Subcutaneous abdominal adipose tissue (tissue), 5 donors: ENCODE results near the gene MAP3K5.

Source experiments
- H3K27ac ChIP-seq: one replicate; pipeline ENCODE4 v1.7.0; 2013; ENCODE audit warnings: low read depth, mild to moderate bottlenecking, inconsistent platforms, low read length, moderate library complexity
- H3K27me3 ChIP-seq, 5 donors: one replicate each; pipeline ENCODE4 v1.7.0; 2013; ENCODE audit warnings: low read length in 5 of 5, inconsistent platforms in 1 of 5; ENCODE audit not compliant: control insufficient read depth in 5 of 5, insufficient read depth in 4 of 5
- H3K36me3 ChIP-seq, 5 donors: one replicate each; pipeline ENCODE4 v1.7.0; 2013; ENCODE audit warnings: low read length in 5 of 5; ENCODE audit not compliant: control insufficient read depth in 5 of 5, insufficient read depth in 5 of 5
- H3K4me1 ChIP-seq, 5 donors: one replicate each; pipeline ENCODE4 v1.7.0; 2013; ENCODE audit warnings: low read length in 5 of 5, mild to moderate bottlenecking in 3 of 5, moderate library complexity in 1 of 5; ENCODE audit not compliant: control insufficient read depth in 5 of 5, insufficient read depth in 5 of 5
- H3K4me3 ChIP-seq, 5 donors: one replicate each; pipeline ENCODE4 v1.7.0; 2013; ENCODE audit warnings: low read length in 5 of 5, low read depth in 1 of 5
- H3K9ac ChIP-seq, 5 donors: one replicate each; pipeline ENCODE4 v1.7.0; 2013; ENCODE audit warnings: low read length in 5 of 5, mild to moderate bottlenecking in 4 of 5, moderate library complexity in 3 of 5
- H3K9me3 ChIP-seq, 5 donors: one replicate each; pipeline ENCODE4 v1.7.0; 2013; ENCODE audit warnings: low read length in 5 of 5; ENCODE audit not compliant: control insufficient read depth in 5 of 5
- donor health status: healthy.
- donor health status: healthy.
- donor health status: healthy.
- donor health status: healthy.
- donor health status: healthy.

MAP3K5 gene

DNA sequence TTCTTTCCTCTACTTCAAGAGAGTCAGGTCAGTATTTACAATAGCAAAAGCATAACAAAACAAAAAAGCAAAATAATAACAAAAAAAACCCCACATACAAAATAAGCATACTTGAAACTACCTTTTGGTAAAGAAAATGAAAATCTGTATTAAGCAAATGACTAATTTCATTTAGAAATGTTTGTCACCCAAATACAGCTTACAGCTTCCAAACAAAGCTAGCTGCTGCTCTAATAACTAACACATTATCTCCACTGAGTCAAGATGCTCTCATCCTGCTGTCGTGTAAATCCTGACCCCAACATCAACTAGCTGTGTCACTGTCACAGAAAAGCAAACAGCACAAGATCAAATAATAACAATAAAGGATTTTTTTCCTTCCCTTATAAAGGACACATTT lies 263.8 kb downstream of the MAP3K5 start:
- Histone ChIP-seq H3K4me1 (peaks cover 0 to 20% (median 16%) of the 10 kb centered on the region in 5 donors), H3K9me3 (no peaks in the 10 kb centered on the region), H3K9ac (no peak overlapping the region), H3K4me3 (no peak overlapping the region), H3K27ac (no peak overlapping the region), H3K27me3 (no peaks in the 10 kb centered on the region), H3K36me3 (no peaks in the 10 kb centered on the region)

DNA sequence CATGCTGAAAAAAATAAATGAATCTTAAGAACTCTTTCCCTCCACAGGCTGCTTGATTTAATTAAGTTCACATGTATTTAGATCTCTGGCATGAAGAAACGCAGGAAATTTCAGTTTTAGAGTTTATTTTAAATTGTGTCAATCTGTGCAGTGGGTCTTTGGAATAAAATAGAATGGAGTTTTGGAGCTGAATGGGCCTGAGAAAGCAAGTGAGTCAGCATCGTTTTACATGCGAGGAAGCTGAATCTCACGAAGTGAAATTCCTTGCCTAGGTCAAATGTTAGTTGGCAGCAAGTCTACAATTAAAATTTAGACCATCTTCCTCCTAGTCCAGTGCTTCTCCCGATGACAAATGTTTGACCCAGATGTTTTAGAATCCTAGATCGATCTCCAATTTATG lies 264.4 kb downstream of the MAP3K5 start:
- no peak overlapping the region for H3K9ac ChIP-seq
- no peaks in the 10 kb centered on the region for H3K9me3 ChIP-seq
- no peak overlapping the region for H3K27ac ChIP-seq
- no peaks in the 10 kb centered on the region for H3K27me3 ChIP-seq
- H3K4me1 ChIP-seq, result peaks cover 0 to 20% (median 16%) of the 10 kb centered on the region in 5 donors
- H3K36me3 ChIP-seq, result no peaks in the 10 kb centered on the region
- no peak overlapping the region for H3K4me3 ChIP-seq

GRCh38 chr6:136526937-136527336 lies 265.3 kb downstream of the MAP3K5 start:
- peaks cover 0 to 20% (median 16%) of the 10 kb centered on the region in 5 donors for H3K4me1 ChIP-seq
- H3K9me3 ChIP-seq, result no peaks in the 10 kb centered on the region
- no peak overlapping the region for H3K4me3 ChIP-seq
- no peak overlapping the region for H3K9ac ChIP-seq
- H3K36me3 ChIP-seq, result no peaks in the 10 kb centered on the region
- H3K27ac ChIP-seq, result no peak overlapping the region
- no peaks in the 10 kb centered on the region for H3K27me3 ChIP-seq

DNA sequence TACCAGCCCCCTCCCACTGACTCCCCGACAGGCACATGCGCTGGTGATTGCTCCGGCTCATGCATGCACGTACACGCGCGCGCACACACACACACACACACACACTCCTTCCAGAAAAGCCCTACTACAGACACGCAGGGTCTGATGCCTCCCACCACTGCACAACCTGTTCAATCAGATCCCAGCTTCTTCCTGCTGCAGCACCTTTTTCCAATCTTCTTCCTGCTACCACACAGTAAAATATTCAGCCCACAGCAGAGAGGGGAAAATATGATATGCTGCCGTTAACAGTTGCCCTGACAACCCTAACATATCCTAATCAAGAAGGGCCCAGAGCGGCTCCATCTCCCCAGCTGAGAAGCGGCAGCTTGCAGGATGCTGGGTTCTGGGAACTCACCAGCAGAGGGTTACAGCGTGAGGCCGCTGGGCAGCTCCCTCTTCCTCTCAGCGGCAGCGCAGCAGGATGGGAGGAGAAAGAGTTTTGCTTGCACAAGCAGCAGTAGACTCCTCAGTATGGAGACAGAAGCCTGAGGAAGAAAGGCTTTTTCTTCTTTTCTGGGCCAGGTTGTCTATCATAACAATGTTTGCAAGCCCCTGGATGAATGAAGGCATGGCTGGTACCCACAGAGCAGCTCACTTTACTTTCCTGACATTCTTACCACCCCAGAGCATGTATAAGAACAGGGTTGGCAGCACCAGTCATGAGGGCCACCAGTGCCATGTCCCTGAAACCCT lies 265.9 kb downstream of the MAP3K5 start:
- Histone ChIP-seq H3K36me3 (no peaks in the 10 kb centered on the region), H3K9ac (no peak overlapping the region), H3K9me3 (no peaks in the 10 kb centered on the region), H3K4me3 (no peak overlapping the region), H3K27ac (no peak overlapping the region), H3K4me1 (peaks cover 0 to 20% (median 16%) of the 10 kb centered on the region in 5 donors), H3K27me3 (no peaks in the 10 kb centered on the region)

DNA sequence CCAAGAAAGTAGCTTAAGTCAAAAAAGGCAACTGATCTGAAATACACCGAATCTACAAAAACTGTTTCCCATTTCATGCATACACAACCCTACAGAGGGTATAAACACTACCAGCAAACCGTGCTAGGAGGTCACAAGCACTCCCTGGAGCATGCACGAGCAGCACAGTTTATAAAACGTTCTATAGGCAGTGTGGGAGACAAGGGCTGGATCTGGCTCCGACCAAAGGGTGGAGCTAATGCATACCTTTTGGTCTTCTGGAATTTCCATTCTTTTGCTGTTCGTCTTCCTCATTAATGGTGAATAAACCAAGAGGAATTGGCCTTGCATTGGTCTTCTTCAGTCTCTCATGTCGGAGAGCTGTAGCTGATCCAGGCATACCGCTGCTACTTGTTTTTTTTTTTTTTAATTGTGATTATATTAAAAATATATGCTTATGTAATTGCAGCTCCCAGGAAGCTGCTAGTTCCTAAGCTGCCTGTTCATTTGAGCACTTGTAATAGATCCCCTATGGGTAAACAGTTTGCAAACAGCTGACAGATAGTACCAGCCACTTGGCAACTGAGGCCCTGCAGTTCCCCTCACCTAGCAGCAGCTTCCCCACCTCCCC lies 266.6 kb downstream of the MAP3K5 start:
- no peaks in the 10 kb centered on the region for H3K9me3 ChIP-seq
- H3K27ac ChIP-seq, result no peak overlapping the region
- H3K9ac ChIP-seq, result no peak overlapping the region
- peaks cover 0 to 20% (median 16%) of the 10 kb centered on the region in 5 donors for H3K4me1 ChIP-seq
- no peaks in the 10 kb centered on the region for H3K36me3 ChIP-seq
- H3K27me3 ChIP-seq, result no peaks in the 10 kb centered on the region
- H3K4me3 ChIP-seq, result no peak overlapping the region

GRCh38 chr6:136524936-136525413 lies 267.3 kb downstream of the MAP3K5 start:
- no peaks in the 10 kb centered on the region for H3K27me3 ChIP-seq
- no peak overlapping the region for H3K9ac ChIP-seq
- H3K36me3 ChIP-seq, result no peaks in the 10 kb centered on the region
- no peaks in the 10 kb centered on the region for H3K9me3 ChIP-seq
- peaks cover 0 to 20% (median 16%) of the 10 kb centered on the region in 5 donors for H3K4me1 ChIP-seq
- no peak overlapping the region for H3K27ac ChIP-seq
- H3K4me3 ChIP-seq, result no peak overlapping the region

GRCh38 chr6:136524339-136524935 lies 267.8 kb downstream of the MAP3K5 start:
- Histone ChIP-seq H3K9ac (no peak overlapping the region), H3K9me3 (no peaks in the 10 kb centered on the region), H3K4me1 (peaks cover 0 to 20% (median 16%) of the 10 kb centered on the region in 5 donors), H3K36me3 (no peaks in the 10 kb centered on the region), H3K27ac (no peak overlapping the region), H3K4me3 (no peak overlapping the region), H3K27me3 (no peaks in the 10 kb centered on the region)

GRCh38 chr6:136523196-136523595 lies 269.1 kb downstream of the MAP3K5 start:
- no peaks in the 10 kb centered on the region for H3K36me3 ChIP-seq
- no peaks in the 10 kb centered on the region for H3K27me3 ChIP-seq
- H3K4me3 ChIP-seq, result no peak overlapping the region
- no peak overlapping the region for H3K27ac ChIP-seq
- no peaks in the 10 kb centered on the region for H3K9me3 ChIP-seq
- H3K4me1 ChIP-seq, result peaks cover 0 to 20% (median 16%) of the 10 kb centered on the region in 5 donors
- no peak overlapping the region for H3K9ac ChIP-seq

DNA sequence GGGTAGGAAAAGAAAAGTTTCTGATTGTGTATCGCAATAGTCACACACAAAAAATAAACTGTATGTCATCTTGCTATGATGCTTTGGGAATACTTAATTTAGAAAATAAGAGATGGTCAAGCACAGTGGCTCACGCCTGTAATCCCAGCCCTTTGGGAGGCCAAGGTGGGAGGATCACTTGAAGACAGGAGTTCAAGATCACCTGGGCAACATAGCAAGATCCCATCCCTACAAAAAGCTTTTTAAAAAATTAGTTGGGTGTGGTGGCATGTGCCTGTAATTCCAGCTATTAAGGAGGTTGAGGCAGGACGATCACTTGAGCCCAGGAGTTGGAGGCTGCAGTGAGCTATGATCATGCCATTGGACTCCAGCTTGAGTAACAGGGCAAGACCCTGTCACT lies 269.6 kb downstream of the MAP3K5 start:
- no peak overlapping the region for H3K27ac ChIP-seq
- no peaks in the 10 kb centered on the region for H3K27me3 ChIP-seq
- no peaks in the 10 kb centered on the region for H3K36me3 ChIP-seq
- peaks cover 0 to 17% (median 15%) of the 10 kb centered on the region in 5 donors for H3K4me1 ChIP-seq
- no peak overlapping the region for H3K9ac ChIP-seq
- no peak overlapping the region for H3K4me3 ChIP-seq
- H3K9me3 ChIP-seq, result no peaks in the 10 kb centered on the region

- Histone ChIP-seq H3K27me3 (no peaks in the 10 kb centered on the region), H3K9ac (no peak overlapping the region), H3K36me3 (no peaks in the 10 kb centered on the region), H3K9me3 (no peaks in the 10 kb centered on the region), H3K4me1 (peaks cover 0 to 9% (median 8%) of the 10 kb centered on the region in 5 donors), H3K4me3 (no peak overlapping the region), H3K27ac (no peak overlapping the region)
Observed at GRCh38 chr6:136521911-136522310, 270.4 kb downstream of the MAP3K5 start.
